Heart right ventricle (tissue), 16 donors: ENCODE measurements around the gene STAG1. TPM values are rescaled to one million over a fixed set of nuclear protein-coding genes. Genes with fewer than 3 reads are reported as not detected.
A peak's percentile ranks its signal among the peaks of the same experiment; 100 is the strongest.
"Not testable (repeated sequence)": the region's sequence is repeated elsewhere in the genome, so short reads cannot be mapped to it uniquely, and the experiment has no call there.

ENCODE experiments used
- ATAC-seq, 8 donors: fragments of 200-7000 bp; cut with Tn5 transposase; one replicate each; pipeline ENCODE4 v1.9.1; 2020; ENCODE audit warnings: mild to moderate bottlenecking in 8 of 8, moderate library complexity in 8 of 8, moderate number of reproducible peaks in 1 of 8
- DNase-seq, 2 donors: peaks; one replicate each; pipeline ENCODE4 v3.0.0-alpha.2; 2020
- H3K27ac ChIP-seq, 10 donors: fragments of 200-600 bp; sonication (generic) in 2 of 10; one replicate each; pipeline versions ENCODE4 v1.5.0 to v1.8.0; 2020 to 2022; ENCODE audit warnings: mild to moderate bottlenecking in 3 of 10
- H3K27me3 ChIP-seq, 7 donors: fragments of 200-600 bp; one replicate each; pipeline ENCODE4 v1.8.0; 2021 to 2022; ENCODE audit warnings: mild to moderate bottlenecking in 2 of 7
- H3K36me3 ChIP-seq, 9 donors: fragments of 200-600 bp; sonication (generic) in 1 of 9; one replicate each; pipeline versions ENCODE4 v1.5.0 to v1.8.0; 2020 to 2022; ENCODE audit warnings: mild to moderate bottlenecking in 2 of 9
- H3K4me1 ChIP-seq, 9 donors: fragments of 200-600 bp; sonication (generic) in 1 of 9; one replicate each; pipeline versions ENCODE4 v1.5.0 to v1.8.0; 2020 to 2022; ENCODE audit warnings: mild to moderate bottlenecking in 4 of 9
- H3K4me3 ChIP-seq, 10 donors: fragments of 200-600 bp; sonication (generic) in 2 of 10; one replicate each; pipeline versions ENCODE4 v1.5.0 to v1.8.0; 2020 to 2022; ENCODE audit warnings: mild to moderate bottlenecking in 7 of 10, moderate library complexity in 2 of 10
- H3K9me3 ChIP-seq, 11 donors: fragments of 200-600 bp in 10 of 11; sonication (generic) in 2 of 11; one replicate each; pipeline versions ENCODE4 v1.5.0 to v1.8.0; 2013 to 2022; ENCODE audit warnings: mild to moderate bottlenecking in 2 of 11, control low read depth in 1 of 11, moderate library complexity in 1 of 11
- whole genome bisulfite sequencing, 2 donors: extraction: QIAGEN DNeasy Blood & Tissue Kit; methylation state at CpG; one replicate each; pipeline ENCODE4 v1.1.7; 2013; ENCODE audit warnings: inconsistent platforms in 1 of 2; 5-methylcytosine and 5-hydroxymethylcytosine counted together
- intact Hi-C, 10 donors: fragments of 100-400 bp; cut with DNase I; formaldehyde crosslinking; loops; one replicate each; pipeline versions ENCODE4 v1.11.1 to v1.14.2; 2022
- polyA plus RNA-seq, 2 donors: library from polyadenylated mRNA; stranded (reverse); fragments of 200-250 nt; gene quantifications; one replicate each; pipeline ENCODE4 v1.2.3, GENCODE V29; 2013
- total RNA-seq, 10 donors: library from RNA; stranded (reverse); fragmentation: NEBNext Ultra II Directional in 3 of 10; extraction: Animal tissue kit (Norgen Biotek cat#: 25700) in 3 of 10; gene quantifications; one replicate each; pipeline versions ENCODE4 v1.2.1 to v1.2.4, GENCODE V29; 2021 to 2023
- TF ChIP-seq, protein P1 (sequence below), 9 donors: fragments of 200-600 bp; sonication (generic) in 2 of 9; IDR thresholded peaks; one replicate each; pipeline versions ENCODE4 v1.5.0 to v1.8.0; 2021 to 2022; ENCODE audit warnings: antibody characterized with exemption in 9 of 9, mild to moderate bottlenecking in 5 of 9, moderate library complexity in 1 of 9
- donor health status: Arrhythmogenic right ventricular cardiomyopathy.
- donor health status: ischemic (EF 13 %, LVEDD 7.1; RV severe dilation, severe dysfunction).
- donor health status: healthy with polysubstance abuse.
- donor health status: DM: no; HTN: yes; CAD: no.
- donor health status: DM: no; HTN: no; CAD: no.
- donor health status: ischemic (EF 25% LVEDD 6.9; RV normal size, moderate dysfunction).
- donor health status: ischemic (EF 25% LVEDD 5.7; RV mildly dilated, moderate dysfunction).
- donor health status: healthy.
- donor health status: DM: yes; HTN: yes; CAD: no.
- donor health status: Ischemic cardiomyopathy.
- donor health status: ischemic (EF 35%, LVEDD 5.7; RV mildly dilated, moderate dysfunction).
- donor health status: nonischemic (EF 11% LVEDD 7.7; RV severe dilation, severe dysfunction).
- donor health status: DM: yes; HTN: yes; CAD: no.
- donor health status: PGD.
- donor health status: ischemic (EF 29% LVEDD 5.4; RV normal size, mild dysfunction).
- donor health status: nonischemic (EF 23%, LVEDD 6.1; RV moderate dilation, normal function).

STAG1 gene
- total and polyA plus RNA-seq, 12 donors = 8.0 to 27.6 (median 19.6) TPM

DNA sequence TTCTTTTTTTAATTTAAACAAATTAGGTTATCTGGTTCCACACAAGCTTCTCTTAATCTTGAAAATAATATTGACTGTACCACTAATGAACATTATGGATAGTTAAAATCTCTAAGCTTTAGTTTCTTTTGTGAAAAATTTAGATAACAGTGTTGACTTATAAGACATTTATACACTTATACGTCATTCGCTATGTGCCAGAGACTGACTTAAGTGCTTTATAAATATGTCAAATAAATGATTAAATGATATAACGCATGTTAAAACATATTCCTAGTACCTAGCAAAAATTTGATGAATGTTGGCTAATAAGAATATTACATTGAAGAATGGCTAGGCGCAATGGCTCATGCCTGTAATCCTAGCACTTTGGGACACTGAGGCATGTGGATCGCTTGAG, 405.7 kb downstream of the STAG1 start:
- Histone ChIP-seq H3K4me3 (no peak overlapping the region), H3K36me3 (peaks cover 0 to 82% (median 13%) of the 10 kb centered on the region in 9 donors), H3K9me3 (no peaks in the 10 kb centered on the region), H3K27me3 (no peaks in the 10 kb centered on the region), H3K27ac (no peak overlapping the region), H3K4me1 (peaks cover 1 to 31% (median 22%) of the 10 kb centered on the region in 9 donors)
- ATAC-seq (no peak), DNase-seq (no peak)
- 93 to 98% methylated on average over 5 of the region's 5 CpGs for WGBS, 2 donors
- TF ChIP-seq, protein P1, sequence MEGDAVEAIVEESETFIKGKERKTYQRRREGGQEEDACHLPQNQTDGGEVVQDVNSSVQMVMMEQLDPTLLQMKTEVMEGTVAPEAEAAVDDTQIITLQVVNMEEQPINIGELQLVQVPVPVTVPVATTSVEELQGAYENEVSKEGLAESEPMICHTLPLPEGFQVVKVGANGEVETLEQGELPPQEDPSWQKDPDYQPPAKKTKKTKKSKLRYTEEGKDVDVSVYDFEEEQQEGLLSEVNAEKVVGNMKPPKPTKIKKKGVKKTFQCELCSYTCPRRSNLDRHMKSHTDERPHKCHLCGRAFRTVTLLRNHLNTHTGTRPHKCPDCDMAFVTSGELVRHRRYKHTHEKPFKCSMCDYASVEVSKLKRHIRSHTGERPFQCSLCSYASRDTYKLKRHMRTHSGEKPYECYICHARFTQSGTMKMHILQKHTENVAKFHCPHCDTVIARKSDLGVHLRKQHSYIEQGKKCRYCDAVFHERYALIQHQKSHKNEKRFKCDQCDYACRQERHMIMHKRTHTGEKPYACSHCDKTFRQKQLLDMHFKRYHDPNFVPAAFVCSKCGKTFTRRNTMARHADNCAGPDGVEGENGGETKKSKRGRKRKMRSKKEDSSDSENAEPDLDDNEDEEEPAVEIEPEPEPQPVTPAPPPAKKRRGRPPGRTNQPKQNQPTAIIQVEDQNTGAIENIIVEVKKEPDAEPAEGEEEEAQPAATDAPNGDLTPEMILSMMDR (IDR thresholded peaks at IDR 0.05) = no peak
- intact Hi-C loops = no loop called here

DNA sequence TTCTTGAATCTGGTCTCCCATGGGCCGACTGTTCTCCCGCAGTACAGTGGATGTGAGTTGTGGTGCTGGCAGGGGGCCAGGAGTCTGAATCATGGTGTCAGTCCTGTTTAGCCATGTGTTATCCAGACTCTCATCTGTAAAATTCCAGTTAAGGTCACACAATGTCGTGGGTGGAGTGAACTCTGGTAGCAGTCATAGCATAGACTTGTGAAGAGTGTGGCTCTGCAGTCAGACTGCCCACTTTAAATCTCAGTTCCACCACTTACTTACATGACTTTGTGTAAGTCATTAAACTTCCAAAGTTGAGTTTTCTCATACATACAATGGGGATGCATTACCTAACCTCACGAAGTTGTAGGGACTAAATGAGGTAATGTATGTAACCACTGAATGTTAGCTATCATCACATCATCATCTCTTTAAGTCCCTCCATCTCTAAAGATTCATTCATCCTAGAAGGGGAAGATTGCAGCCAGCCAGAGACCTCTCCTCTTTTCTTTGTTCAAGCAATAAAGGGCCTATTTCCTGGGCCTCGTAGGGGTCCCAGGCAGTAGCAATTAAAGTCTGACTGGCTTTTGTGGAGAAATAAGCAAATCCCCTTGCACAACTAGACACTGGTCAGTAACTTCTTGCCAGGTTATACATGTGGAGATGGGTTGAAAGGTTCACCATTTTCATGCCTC, 408.2 kb downstream of the STAG1 start:
- Histone ChIP-seq H3K4me3 (no peak overlapping the region), H3K27me3 (no peaks in the 10 kb centered on the region), H3K9me3 (no peaks in the 10 kb centered on the region), H3K27ac (peak overlapping the region in 2 of 10 donors; percentile 5 to 17), H3K36me3 (peaks cover 0 to 99% (median 24%) of the 10 kb centered on the region in 9 donors), H3K4me1 (peaks cover 0 to 13% (median 10%) of the 10 kb centered on the region in 9 donors)
- DNase-seq (peak; percentile 78), ATAC-seq (peak in 7 of 8 donors; percentile 86 to 95 (median 90))
- intact Hi-C loops = no loop called here
- TF ChIP-seq, protein P1 (IDR thresholded peaks at IDR 0.05) = no peak
- WGBS, 2 donors = 41 to 52% methylated on average over 5 of the region's 5 CpGs

DNA sequence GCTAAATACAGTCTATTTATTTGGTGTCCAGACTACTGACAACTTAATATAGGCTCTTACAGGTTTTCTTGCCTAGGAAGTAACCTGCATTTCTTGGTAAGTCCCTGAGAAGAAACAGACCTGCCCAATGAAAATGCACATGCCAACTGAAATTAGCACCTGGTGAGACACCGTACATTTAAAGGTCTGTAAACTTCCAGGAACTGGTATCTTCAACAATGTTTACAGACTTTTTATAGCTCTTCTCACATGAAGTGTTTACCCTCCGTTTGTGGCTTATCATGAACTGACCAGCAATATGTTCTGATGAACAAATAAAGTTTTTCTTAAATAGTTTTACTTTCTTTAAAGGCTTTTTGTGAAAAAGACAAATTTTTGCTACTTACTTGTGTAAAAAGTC, 408.7 kb downstream of the STAG1 start:
- no peak for ATAC-seq
- Histone ChIP-seq H3K27me3 (no peaks in the 10 kb centered on the region), H3K4me1 (peaks cover 0 to 13% (median 10%) of the 10 kb centered on the region in 9 donors), H3K4me3 (no peak overlapping the region), H3K36me3 (peaks cover 0 to 99% (median 22%) of the 10 kb centered on the region in 9 donors), H3K9me3 (no peaks in the 10 kb centered on the region), H3K27ac (peak overlapping the region in 2 of 10 donors; percentile 5 to 17)
- TF ChIP-seq, protein P1 (IDR thresholded peaks at IDR 0.05) = no peak
- 56 to 69% methylated on average over 2 of the region's 2 CpGs for WGBS, 2 donors
- DNase-seq = no peak
- intact Hi-C loops = no loop called here

DNA sequence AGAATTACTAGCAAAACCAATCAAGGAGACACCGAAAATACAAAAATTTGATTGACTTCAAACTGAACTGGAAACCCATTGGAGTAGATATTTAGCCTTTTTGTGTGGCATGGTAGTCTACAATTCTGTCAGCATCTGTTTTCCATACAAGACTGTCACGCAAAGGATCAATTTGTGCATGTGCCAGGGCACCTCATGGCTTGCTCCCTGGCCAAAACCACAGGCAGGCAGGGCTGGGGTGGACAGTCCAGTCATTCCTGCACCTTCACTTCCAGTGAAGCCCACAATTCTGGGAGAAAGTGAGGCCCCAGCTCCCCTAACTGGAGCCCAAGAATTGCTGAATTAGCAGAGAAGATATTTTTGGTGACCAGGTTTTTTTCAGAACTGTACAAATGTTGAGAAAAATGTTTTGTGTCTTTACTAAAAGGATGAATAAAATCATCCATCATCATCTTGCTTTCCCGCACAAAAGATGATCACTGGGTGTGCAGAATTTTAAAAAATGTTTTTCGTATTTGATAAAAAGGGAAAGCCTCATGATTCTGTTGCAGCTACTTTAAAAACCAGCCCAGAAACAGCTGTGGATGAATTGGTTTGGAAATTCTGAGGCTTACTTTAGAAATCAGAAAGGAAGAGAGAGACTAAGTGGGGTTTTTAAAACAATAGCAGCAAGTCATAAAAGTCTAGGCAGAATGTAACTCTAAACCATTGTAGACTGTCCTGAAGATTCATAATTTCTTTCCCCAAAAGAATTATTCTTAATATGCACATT, 415.7 kb downstream of the STAG1 start:
- no peaks in the 10 kb centered on the region for H3K9me3 ChIP-seq
- ATAC-seq (no peak), DNase-seq (no peak)
- TF ChIP-seq, protein P1 (IDR thresholded peaks at IDR 0.05) = no peak
- 96 to 97% methylated on average over 4 of the region's 4 CpGs for WGBS, 2 donors
- no peak overlapping the region for H3K27ac ChIP-seq
- intact Hi-C loops = no loop called here
- H3K4me1 ChIP-seq = peaks cover 0 to 4% (median 0%) of the 10 kb centered on the region in 9 donors
- H3K4me3 ChIP-seq = no peak overlapping the region
- H3K36me3 ChIP-seq = peaks cover 0 to 92% (median 38%) of the 10 kb centered on the region in 9 donors
- no peaks in the 10 kb centered on the region for H3K27me3 ChIP-seq

DNA sequence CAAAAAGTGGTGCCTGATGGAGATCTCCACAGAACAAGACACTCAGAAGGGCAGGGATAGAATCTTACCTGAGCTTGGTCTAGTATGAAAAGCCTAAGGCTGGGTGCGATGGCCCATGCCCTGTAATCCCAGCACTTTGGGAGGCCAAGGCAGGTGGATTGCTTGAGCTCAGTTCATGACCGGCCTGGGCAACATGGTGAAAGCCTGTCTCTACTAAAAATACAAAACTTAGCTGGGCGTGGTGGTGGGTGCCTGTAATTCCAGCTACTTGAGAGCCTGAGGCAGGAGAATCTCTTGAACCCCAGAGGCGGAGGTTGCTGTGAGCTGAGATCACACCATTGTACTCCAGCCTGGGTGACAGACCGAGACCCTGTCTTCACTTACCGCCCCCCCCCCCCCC, 417.5 kb downstream of the STAG1 start:
- WGBS, 2 donors = 98% methylated on average over 6 of the region's 6 CpGs
- intact Hi-C loops, H3K9me3 ChIP-seq, DNase-seq, H3K4me3 ChIP-seq, H3K27ac ChIP-seq, H3K4me1 ChIP-seq, H3K27me3 ChIP-seq, ATAC-seq: not testable (repeated sequence)
- H3K36me3 ChIP-seq = peaks cover 0 to 85% (median 31%) of the 10 kb centered on the region in 9 donors
